NCI-H1417 (cell line): ENCODE measurements around the gene PIK3R6.

ENCODE experiments used
- DNase-seq, 3 experiments: peaks; one replicate each; lab custom pipeline; 2025; lab: John Stamatoyannopoulos, UW

PIK3R6 gene

DNA sequence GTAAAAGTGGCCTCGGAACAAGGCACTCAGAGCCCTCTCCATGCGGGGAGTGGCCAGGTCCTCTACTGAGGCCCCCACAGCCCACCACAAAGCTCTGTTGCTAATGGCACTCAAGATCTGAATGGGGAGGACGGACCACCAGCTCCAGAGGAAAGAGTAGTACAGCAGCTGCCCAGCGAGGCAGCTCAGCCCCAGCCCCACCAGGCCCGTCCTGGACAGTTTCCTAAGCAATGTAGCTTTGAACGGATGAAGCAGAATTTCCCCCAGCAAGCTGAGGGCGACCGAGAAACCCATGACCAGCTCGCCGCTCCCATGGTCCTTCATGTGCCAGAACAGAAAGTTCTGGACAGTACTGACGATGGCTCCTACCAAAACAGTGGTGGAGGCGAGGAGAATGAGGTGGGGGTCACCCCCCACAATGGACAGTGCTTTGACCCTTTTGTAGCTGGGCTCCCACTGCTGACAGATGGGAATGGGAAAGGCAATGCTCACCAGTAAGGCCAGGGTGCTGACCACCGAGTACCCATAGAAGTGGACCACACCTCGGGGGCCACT lies 69.8 kb downstream of the PIK3R6 start:
- DNase-seq = no peak

DNA sequence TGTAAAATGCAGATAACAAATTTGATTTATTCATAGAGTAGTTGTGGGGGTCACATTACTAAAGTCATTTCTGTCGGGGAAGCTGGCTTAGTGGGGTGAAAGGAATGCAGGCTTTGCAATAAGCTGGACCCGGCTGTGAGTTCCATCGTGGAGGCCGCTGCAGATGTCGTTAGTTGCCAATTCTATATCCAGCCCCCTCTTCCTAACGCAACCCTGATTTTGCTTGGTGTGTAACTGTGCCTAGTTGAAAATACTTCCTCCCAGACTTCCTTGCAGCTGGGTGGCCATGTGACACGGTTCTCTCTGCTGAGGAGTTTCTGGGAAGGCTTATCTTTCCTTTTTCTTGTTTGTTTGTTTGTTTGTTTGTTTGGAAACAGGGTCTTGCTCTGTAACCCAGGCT lies 72.8 kb downstream of the PIK3R6 start:
- no peak for DNase-seq

DNA sequence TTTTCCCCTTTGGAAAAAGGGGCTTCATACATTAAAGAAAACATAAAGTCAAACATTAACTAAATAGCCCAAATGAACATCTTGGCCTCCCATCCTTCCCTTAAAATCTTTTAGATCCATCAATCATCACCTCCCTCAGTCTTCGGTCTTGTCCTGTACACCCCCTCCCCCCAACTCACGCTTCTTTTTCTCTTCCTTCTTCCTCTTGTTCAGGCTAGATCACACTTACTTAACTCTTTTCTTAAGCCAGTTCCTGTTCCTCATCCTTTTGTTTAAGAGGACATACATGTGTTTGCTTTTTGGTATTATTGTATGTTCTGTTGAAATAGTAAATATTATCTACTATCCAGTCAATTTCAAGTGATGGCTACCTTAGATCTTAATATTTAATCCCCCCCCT lies 73.8 kb downstream of the PIK3R6 start:
- DNase-seq = no peak

DNA sequence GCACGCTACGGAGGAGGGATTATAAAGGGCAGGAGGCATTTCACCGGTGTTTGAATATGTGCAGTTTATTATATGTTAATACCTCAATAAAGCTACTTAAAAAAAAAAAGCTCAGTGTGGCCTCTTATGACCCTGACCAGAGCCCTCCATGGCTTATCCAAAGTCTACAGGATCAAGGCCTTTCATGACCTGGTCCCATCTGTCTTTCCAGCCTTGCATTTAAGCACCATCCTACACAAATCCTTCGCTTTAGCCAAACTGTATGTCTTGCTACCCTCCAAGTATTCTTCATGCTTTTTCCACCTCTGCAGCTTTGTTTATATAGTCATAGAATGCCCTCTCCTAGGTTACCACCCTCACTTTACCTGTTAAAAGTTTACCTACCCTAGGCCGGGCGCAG lies 74.8 kb downstream of the PIK3R6 start:
- DNase-seq = no peak

DNA sequence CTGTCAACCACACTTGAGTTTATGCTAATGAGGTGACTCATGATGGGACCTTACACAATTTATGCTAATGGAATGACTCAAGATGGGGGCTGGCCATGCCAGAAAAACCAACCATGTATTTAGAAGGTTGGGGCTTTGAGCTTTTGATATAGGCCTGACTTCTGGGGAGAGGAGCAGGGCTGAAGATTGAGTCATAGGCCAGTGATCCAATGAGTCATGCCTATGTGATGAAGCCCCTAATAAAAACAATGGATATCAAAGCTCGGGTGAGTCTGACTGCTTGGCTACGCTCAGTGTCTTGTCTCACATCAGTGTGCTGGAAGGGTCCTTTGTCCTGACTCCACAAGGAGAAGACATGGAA lies 75.6 kb downstream of the PIK3R6 start:
- no peak for DNase-seq

DNA sequence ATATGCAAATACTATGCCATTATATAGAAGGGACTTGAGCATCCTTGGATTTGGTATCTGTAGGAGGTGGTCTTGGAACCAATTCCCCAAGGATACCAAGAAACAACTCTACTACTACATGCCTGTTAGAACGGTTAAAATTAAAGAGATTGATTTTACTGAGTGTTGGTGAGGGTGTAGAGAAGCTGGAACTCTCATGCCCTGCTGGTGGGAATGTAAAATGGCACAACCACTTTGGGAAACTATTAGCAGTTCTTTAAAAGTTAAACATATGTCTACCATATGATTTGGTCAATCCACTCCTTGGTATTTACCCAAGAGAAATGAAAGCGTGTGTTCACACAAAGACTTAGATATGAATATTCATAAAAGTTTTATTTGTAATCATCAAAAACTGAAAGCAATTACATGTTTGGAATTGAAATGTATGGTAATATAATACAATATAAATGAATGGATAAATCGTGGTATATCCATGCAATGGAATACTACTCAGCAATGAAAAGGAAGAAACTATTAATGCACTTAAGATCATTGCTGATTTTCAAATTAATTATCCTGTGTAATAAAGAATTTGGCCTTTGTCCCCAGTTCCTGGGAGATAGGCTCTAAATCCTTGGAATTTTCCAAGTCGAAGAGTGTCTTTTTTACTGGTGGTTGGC lies 76.1 kb downstream of the PIK3R6 start:
- no peak for DNase-seq

DNA sequence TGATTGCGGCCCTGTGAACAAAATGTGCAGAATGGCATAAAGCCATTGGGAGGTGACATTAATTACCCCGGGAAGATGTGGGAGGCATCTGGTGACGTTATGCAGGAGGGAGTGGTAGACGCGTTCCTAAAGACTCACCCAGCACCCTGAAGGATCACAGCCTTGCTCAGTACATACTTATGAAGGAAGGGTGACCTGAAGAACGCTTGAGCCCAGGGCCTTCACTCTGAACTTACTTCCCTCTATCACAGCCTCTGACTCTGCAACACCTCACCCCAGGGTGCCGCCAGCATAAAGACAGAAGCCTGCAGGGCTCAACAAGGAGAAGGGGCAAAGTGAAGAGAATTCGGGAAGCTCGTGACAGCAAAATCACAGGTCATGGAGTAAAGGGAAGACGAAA lies 77.7 kb downstream of the PIK3R6 start:
- DNase-seq = no peak

DNA sequence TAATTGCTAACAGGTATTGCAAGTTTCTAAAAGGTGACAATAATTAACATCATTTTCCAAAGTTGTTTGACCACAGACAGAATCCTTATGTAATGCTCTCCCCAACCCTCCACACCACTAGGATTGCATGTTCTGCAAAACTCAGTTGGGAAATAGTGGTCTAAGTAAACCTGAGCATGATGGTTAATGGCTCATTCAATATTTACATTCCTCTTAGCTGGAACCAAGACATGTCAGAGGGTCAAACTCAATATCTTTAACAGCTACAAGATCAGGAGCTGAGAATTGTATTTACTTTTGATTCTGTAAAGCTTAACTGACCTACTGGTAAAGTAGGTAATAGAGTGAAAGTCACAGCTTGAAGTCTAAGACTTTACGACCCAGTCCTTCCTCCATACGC lies 78.5 kb downstream of the PIK3R6 start:
- DNase-seq = no peak

DNA sequence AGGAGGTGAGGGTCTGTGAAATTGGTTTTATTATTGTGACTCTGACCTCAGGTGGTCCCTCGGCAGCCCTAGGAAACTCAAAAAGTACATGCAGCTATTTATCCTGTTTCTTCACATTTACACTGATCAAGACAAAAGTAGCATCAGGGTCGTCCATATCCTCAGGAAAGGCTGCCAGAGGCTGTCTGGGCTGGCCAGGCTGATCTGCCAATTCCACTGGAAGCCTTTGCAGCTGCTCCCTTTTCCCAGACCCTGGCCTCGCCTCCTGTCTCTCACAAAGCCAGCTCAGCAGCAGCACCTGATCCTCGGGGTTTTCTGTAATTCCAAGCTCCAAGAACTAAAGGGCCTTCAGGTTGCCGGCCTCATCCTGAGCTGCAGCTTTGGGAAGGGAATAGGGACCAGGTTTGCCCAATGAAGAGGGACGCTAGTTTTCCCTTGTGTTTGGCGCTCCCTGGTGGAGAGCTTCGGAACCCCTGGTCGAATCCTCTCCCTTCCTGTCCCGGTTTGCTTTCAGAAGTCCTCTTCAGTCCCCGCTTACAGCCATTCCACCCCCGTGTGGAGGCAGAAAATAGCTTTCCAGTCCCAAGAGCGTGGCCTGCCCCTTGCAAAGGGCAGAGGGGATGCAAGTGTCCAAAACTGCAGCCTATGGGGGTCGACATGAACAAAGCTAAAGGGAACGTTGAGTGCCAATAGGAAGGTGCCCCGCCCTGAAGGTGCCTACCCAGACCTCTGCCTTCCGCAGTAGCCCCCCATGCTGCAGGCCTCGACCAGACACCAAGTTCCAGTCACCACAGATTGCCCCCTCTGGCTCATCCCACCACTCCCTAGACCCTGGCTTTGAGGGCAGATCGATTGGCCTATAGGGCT lies 81.7 kb downstream of the PIK3R6 start:
- peak; percentile 27 to 73 (median 50) for DNase-seq

DNA sequence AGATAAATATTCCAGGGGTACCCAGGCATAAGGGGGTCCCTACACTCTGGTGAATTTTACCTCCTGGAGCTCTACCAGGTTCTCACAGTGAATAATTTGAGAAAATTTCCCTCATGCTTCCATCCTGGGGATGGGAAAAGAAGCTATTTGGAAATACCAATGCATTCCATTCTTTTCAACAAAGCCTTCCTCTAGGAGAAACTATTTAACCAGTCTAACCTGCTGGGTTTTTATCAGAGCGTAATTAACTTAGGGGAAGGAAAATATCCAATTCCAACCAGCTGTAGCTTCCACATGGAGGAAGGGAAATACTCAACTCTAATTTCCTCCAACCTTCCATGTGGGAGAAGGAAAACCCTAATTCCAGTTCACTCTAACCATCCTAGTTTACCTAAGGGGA lies 85.3 kb downstream of the PIK3R6 start:
- DNase-seq = no peak

DNA sequence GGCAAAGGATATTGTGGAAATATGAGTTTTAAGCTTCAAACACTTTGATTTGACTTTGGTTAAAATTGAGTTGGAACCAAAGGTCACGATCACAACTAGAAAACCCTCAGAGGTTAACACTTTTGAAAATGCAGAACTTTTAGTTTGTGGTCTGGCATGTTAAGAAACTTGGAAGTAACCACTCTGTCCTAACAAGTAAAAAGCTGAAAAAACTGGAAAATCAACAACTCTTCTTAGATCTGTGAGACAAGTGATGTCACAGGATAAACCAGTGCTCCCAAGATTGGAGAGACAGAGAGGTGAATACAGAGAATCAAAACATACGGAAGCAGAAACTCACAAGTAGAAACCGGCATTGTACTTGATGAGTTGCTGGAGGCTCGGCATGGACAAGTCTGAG lies 85.7 kb downstream of the PIK3R6 start:
- DNase-seq = no peak

DNA sequence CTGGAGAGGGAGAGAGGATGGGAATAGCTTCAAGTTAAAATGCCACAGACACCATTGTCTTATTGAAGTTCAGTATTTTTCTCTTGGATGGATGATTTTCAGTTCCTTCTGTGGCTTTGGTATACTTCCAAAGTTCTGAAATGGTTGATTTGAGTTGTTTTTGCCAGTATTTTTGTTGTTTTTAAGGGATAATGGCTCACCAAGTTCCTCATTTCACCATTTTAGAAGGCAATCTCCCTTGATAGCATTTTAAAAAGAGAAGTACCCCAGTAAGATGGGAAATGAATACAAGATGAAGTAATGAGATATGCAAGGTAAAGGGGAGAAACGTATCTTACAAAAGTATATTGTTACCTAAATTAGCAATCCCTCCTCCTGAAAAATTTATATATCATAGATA lies 90.6 kb downstream of the PIK3R6 start:
- DNase-seq = no peak

DNA sequence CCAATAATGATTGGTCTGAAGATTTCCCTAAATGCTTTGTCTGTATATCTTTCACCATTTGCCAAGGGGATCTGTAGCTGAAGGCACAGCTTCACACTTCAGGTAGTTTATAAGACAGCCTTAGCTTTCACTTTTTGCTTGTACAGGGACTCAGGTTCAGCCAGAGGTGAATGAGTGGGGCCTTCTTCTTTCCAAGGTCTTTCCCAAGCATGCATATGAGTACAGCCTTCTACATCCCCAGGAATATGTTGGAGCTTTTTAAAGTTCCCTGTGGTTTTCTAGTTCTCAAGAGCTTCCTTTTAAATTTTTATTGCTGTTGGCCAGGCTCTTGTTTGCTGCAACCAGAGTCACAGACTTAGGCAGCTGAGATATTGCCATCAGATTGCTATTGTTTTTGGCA lies 91.2 kb downstream of the PIK3R6 start:
- DNase-seq = no peak

DNA sequence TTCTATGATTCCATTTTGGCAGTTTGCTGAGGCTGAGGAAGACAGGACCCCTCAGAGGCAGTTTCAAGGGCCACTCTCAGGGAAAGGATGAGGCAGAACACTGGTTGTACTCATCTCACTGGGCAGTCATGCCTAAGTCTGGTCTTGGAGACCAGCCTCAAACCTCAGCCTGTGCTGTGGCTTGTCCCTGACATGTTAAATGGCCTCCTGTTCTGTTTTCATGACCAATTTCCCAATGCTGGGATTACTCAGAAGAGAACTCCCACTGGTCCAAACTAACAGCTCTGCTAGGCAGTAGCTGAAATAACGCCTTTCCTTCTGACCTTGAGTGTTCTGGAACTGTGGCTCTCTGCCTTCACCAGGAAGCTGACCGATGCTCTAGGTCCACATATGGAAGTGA lies 100.7 kb downstream of the PIK3R6 start:
- DNase-seq = no peak

DNA sequence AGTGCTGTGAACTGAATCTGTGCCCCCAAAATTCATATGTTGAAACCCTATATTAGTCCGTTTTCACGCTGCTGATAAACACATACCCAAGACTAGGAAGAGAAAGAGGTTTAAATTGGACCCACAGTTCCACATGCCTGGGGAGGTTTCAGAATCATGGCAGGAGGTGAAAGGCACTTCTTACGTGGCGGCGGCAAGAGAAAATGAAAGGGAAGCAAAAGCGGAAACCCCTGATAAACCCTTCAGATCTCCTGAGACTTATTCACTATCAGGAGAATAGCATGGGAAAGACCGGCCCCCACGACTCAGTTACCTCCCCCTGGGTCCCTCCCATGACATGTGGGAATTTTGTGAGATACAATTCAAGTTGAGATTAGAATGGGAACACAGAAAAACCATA lies 105.5 kb downstream of the PIK3R6 start:
- DNase-seq = no peak

DNA sequence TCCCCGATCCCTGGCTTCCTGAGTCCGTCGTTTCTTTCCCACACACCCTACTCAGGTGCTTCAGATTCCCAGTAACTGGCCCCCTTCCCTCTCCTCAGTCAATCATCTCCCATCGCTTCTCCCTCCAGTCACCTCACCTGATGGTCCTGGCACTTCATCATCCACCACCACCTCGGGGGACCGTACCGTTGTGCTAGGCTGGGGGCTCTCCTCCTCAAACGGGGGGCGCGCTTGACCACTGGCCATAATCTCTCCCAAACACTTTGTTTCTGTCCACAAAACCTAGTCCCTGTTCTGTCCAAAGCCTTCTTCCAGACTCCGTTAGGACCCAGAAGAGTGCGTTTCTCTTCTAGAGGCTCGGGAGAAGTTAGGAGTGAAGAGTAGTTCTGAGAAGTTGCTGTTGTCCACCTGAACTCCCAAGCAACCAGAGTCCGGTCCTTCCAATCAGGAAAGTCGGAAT lies 109.3 kb downstream of the PIK3R6 start, which contains the start of gene SPDYE4:
Gene SPDYE4 (minus strand): TSS at position 410 of the 460 bp plus-strand sequence. CDS start 164 bp downstream, at position 246.
- DNase-seq = no peak

DNA sequence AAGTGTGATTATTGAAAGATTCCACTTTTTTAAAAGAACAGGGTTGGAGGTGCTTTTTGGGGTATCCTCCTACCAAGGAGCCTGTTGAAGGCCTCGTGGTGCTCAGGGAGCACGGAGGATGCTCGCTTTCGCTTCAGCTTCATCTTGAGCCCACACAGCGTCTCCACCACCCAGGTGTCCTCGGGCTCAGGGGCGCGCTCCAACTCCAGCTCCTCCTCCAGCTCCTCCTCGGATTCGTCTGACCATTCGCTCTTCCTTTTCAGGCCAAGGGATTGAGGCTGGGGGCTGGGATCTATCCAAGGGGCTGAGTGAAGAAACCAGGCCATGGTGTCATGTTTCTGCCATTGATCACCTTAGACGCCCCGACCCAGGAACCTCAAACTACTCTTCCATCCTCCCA lies 110.3 kb downstream of the PIK3R6 start:
- no peak for DNase-seq

DNA sequence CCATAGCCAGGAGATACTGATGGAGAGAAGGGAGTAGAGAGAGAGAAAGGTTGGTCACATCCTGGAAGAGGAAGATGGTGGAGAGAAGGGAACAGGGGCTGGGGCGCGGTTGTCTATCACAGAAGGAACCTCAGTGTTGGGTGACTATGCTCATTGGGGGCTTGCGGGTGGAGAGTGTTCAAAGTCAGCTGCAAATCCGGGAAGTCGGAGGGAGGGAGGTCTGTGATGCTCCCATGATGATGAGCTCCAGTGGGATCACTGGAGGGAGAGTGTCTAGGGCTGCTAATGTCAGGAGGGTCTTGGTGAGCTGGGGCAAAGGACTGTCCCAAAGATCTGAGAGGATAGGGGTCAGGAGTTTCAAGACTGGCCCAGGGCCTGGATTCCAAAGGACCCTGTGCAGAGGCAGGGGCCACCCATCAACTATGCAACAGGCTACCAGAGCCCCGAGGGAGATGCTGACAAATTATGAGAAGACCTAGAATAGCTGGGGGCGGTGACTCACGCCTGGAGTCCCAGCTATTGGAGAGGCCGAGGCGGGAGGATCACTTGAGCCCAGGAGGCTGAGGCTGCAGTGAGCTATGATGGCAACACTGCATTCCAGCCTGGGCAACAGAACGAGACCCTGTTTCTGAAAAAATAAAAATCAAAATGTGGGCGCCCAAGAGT lies 111.8 kb downstream of the PIK3R6 start:
- no peak for DNase-seq

DNA sequence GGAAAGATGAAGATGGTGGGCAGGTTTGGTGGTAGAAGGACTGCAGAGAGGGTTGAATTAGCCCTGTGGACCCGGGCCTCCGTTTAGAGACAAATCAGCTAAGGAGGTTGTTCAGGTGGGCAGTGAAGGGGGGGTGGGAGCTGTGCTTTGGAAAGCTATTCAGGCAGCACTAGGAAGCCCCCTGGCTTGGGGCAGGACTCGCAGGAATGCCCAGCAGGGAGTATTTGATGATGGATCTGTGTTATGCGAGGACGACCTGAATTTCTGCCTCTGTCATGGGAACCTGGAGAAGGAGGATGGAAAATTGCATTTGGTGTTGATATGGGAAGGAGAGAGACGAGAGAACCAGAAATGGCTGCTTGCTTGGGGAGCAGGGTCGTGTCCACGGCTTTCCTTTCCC lies 112.6 kb downstream of the PIK3R6 start:
- no peak for DNase-seq

DNA sequence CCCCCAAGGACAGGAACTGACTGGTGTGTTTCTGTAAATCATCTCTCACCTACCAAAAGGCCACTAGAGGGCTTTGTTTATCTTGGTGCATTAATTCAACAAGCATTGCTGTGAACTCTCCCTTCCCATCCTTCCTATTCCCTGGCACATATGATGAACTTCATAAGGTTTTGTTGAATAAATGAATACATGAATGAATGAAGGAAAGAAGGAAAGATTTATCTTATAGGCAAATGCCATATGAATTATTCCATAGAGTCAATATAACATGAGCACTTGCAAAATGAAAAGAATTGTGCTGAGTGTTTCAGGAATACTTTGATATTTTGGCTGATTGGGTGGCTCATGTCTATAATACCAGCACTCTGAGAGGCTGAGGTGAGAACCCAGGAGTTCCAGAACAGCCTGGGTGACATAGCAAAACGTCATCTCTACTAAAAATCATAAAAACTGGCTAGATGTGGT lies 113.5 kb downstream of the PIK3R6 start:
- peak in 2 of 3 experiments; percentile 2 to 47 for DNase-seq

DNA sequence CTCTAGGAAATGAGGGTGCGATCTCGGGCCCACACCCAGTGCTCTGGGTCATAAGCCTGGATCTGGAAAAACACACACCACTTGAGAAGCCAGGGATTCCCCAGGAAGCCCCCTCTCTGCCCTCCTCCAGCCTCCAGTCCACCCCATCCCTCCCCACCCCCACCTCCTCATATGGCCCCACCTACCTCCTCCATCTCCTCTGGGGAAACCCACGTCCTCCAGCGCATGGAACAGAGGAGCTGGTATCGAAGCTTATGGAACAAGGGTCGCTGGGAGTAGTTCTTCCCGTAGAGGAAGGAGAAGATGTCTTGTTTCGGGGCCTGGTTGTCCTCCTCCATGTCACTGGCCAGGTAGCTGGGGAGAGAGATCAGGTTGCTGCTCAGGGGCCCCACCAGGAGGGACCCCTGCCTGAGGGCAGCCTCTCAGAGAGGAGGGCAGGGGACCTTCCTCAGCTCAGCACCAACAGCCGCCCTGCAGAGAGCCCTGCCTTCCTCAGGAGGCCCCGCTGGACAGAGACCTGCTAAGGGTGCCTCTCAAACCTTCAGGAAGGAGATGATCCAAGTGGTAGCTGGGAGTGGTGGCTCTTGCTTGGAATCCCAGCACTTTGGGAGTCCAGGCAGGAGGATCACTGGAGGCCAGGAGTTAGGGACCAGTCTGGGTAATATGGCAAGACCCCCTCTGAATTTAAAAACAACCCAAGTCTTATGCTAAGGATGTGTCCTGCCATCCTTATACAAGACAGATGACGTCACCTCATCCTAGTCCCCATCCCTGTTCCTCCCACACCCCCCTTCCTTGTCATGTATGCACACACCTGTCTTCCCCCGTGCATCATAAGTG lies 114.1 kb downstream of the PIK3R6 start:
- no peak for DNase-seq
